Stimulated activated naive CD8-positive, alpha-beta T cell treated with anti-CD3 and anti-CD28 coated beads, Interleukin-15, amount 100 ng/mL, for 72 hours (primary cell): ENCODE results near the gene KRT17.
"Not testable (repeated sequence)": the region's sequence is repeated elsewhere in the genome, so short reads cannot be mapped to it uniquely, and the experiment has no call there.

Source experiments
- ATAC-seq: fragments of 150-1000 bp; cut with Tn5 transposase; 2 replicates; pipeline ENCODE4 v1.10.0; 2021; ENCODE audit warnings: mild to moderate bottlenecking, moderate library complexity
- DNase-seq, 2 donors: peaks; one replicate each; pipeline ENCODE4 v3.0.0; 2021 to 2022
- H3K27ac Mint-ChIP-seq, 2 donors: one replicate each; pipeline ENCODE4 v1.8.0; 2022; ENCODE audit warnings: mild to moderate bottlenecking in 2 of 2, mixed read lengths in 2 of 2, moderate library complexity in 2 of 2
- H3K27me3 Mint-ChIP-seq: one replicate; pipeline ENCODE4 v1.8.0; 2022; ENCODE audit warnings: mixed read lengths
- H3K4me1 Mint-ChIP-seq: one replicate; pipeline ENCODE4 v1.8.0; 2022; ENCODE audit warnings: mild to moderate bottlenecking, mixed read lengths
- H3K4me3 Mint-ChIP-seq, 2 donors: one replicate each; pipeline ENCODE4 v1.8.0; 2022; ENCODE audit warnings: mild to moderate bottlenecking in 2 of 2, mixed read lengths in 2 of 2, moderate library complexity in 1 of 2
- H3K9me3 Mint-ChIP-seq, 2 donors: one replicate each; pipeline ENCODE4 v1.8.0; 2022; ENCODE audit warnings: mixed read lengths in 2 of 2

KRT17 gene

DNA sequence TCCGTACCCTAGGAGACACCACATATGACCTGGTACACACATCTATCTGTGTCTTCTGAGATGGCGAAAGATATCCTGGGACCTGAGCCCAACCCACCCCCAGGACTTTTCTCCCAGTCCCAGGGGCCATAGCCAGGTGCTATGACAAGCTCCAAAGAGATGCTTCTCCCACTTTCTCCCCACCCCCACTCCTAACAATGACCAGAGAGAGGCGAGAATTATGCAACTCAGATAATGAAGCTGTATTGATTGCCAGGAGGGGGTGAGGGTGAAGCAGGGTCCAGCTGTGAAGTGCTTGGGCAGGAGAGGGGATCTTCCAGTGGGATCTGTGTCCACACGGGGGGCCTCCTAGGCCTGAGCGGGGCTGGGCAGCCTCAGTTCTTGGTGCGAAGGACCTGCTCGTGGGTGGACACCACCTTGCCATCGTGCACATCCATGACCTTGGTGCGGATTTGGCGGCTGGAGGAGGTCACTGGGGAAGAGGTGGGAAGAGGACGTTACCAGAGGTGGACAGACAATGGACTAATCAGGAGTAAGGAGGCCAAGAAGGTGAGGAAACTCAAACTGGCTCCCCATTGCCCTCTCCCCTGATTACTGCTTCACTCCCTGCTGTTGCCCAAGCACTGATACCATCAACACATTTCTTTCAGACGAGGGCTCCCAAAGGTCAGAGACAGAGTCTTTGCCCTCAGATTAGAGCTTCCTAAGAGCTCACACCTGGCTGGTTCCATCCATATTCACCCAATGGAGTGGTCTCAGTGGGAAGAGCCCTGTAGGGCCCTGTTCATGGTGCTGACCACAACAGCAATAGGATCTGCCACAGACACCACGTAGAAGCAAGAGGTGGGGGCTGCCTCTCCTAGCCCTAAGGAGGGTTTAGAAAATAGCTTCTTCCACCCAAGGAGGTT, 42.1 kb downstream of the KRT17 start:
- H3K27me3 Mint-ChIP-seq, result peaks cover 62% of the 10 kb centered on the region
- H3K4me1 Mint-ChIP-seq, DNase-seq, ATAC-seq, H3K9me3 Mint-ChIP-seq, H3K4me3 Mint-ChIP-seq, H3K27ac Mint-ChIP-seq: not testable (repeated sequence)

DNA sequence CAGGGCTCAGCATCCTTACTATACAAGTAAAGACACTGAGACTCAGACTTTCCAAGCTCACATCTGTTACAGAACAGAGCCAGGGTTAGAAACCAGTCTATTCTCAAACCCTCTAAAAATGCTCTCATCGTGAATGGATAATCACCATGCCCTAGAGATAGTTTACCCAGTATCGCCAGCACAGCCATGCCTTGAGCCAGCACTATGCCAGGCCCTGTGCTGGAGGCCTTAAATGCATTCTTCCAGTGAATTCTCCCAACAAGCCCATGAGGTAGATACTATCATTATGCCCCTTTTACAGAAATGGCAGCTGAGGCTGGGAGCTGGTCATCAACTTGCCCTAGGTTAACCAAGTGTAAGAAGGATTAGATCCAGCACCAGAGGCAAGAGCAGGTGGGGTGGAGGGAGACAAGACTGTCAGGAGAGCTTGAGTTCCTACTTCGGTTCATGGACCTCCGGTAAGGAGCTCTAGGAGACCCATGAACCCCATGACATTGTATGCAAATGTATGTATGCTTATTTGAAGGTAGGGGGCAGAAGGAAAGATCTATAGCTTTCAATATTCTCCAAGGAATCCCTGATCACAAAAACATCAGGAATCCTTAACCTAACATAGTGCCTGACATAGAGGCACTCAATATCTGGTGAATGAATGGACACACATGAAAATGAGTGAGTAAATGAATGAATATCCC, 42.9 kb downstream of the KRT17 start:
- no peaks in the 10 kb centered on the region for H3K4me1 Mint-ChIP-seq
- no peak overlapping the region for H3K4me3 Mint-ChIP-seq
- H3K27ac Mint-ChIP-seq, result peak overlapping the region in 1 of 2 donors; percentile 38
- H3K27me3 Mint-ChIP-seq, result peaks cover 70% of the 10 kb centered on the region
- ATAC-seq (no peak), DNase-seq (no peak)
- no peaks in the 10 kb centered on the region for H3K9me3 Mint-ChIP-seq

DNA sequence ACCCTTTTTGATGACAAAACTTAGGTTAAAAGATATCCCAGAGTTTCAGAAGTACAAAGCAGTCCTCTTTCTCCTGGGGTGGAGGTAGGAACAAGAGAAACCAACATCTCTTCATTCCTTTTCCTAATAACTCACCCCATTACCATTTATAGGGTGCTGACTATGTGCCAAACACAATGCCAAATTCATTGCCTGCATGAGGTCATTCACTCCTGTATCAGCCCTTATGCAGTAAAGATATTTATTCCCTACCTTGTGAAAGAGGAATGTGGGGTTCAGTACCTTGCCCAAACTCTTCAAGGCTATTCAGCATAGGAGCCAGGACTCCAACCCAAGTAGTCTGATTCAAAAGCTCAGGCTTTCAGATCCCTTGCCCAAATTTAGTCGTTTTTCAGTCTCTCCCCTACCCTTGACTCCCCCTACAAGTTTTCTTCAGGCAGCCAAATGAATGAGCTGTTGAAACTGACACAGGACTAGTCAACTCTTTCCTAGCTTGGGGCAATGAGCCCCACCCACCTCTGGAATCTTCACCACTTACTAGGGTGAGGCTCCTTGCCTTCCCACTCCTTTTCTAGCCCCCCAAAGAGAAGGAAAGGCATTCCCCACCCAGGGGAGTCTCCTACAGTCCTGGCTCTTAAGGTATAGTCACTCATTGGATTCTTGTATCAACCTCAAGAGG, 43.5 kb downstream of the KRT17 start:
- DNase-seq (no peak), ATAC-seq (no peak)
- Mint-ChIP-seq H3K27me3 (peaks cover 77% of the 10 kb centered on the region), H3K4me1 (no peaks in the 10 kb centered on the region), H3K9me3 (no peaks in the 10 kb centered on the region), H3K27ac (peak overlapping the region in 1 of 2 donors; percentile 43), H3K4me3 (no peak overlapping the region)

DNA sequence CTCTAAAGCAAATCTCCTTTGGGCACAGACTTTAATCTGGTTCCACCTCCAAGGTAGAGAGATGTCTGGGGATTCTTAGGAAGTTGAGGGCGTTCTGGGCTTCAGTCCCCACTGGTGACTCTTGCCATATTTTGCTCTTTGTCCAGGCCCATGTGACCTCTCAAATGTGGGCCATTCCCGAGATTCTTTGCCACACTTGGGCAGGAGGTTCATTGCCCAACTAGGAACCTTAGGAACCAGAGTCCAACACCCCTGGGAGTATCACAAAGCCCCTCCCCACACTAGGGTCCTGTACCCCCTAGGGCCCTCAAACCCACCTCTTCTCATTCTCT, 44.2 kb downstream of the KRT17 start:
- Mint-ChIP-seq H3K4me1 (no peaks in the 10 kb centered on the region), H3K9me3 (no peaks in the 10 kb centered on the region), H3K27ac (no peak overlapping the region), H3K4me3 (no peak overlapping the region), H3K27me3 (peaks cover 84% of the 10 kb centered on the region)
- no peak for DNase-seq
- no peak for ATAC-seq

DNA sequence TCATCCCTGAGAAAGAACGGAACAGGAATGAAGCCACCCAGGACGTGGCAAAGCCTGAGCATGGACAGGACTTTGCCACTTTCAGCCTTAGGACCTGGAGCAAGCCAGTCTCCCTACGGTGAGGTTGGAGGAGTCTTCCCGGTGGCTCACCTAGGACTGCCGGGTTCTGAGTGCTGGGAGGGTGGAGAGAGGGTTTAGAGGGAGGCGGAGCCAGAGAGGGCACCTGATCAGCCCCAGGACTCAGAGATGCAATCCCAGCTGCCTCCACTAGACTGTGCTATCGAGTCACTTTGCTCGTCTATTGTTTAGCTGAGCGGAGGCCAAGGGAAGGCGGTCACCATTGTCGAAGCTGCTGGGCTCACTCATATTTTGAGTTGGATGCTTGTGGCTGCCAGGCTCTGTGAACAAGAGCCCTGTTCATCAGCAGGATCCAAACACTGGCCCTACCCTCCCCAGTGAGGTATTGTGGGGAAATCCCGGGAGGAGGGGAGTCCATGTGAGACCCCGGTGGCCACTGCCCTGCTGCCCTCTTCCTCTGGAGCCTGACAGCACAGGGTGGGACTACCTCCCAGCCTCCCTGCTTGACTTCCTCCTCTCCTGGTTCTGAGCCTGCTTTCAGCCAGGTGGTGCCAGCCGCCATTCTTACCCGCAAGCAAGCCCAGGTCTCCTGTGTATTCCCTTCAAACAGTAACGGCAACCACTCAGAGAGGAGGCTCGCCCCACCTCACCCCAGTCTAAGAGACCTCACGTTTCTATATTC, 44.7 kb downstream of the KRT17 start:
- peaks cover 86% of the 10 kb centered on the region for H3K27me3 Mint-ChIP-seq
- peak; percentile 92 for ATAC-seq
- H3K4me1 Mint-ChIP-seq, result no peaks in the 10 kb centered on the region
- DNase-seq, result peak; percentile 74
- no peak overlapping the region for H3K27ac Mint-ChIP-seq
- H3K4me3 Mint-ChIP-seq, result no peak overlapping the region
- H3K9me3 Mint-ChIP-seq, result no peaks in the 10 kb centered on the region

DNA sequence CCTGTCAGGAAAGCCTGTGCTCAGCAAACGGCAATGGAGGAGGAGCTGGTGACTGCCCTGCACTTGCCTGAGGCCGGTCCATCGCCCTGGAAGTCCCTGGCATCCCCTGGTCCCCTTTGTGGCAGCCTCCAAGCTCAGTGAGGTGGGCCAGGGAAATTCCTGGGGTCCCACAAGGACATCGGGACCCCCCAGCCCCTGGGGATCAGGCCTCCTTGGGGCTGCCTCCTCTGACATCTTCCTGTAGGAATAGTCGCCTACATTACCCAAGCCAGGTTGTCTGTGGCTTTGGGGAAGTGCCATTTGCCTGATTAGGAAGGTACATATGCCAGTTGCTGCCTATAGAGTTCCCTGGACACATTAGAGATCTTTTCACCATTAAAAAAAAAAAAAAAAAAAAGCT, 45.4 kb downstream of the KRT17 start:
- H3K4me3 Mint-ChIP-seq, result no peak overlapping the region
- no peak for ATAC-seq
- peaks cover 85% of the 10 kb centered on the region for H3K27me3 Mint-ChIP-seq
- no peaks in the 10 kb centered on the region for H3K4me1 Mint-ChIP-seq
- no peaks in the 10 kb centered on the region for H3K9me3 Mint-ChIP-seq
- H3K27ac Mint-ChIP-seq, result no peak overlapping the region
- no peak for DNase-seq

DNA sequence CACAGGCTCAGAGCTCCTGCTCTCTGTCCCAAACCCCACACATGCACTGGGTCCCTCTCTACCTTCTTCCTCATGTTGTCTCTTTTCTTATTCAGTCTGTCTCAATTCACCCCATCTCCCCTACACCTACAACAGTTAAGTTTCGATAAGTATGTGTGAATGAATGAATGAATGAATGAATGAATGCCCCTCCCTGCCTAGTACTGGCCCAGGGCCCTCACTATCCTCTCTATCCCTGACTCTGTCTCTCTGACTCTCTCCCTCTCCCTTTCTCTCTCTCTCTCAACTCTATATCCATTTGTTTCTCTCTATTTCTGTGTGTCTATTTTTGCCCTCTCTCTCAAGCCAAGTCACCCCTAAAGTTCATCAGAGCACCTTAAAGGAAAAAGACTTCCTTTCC, 45.8 kb downstream of the KRT17 start:
- Mint-ChIP-seq H3K9me3 (no peaks in the 10 kb centered on the region), H3K27ac (no peak overlapping the region), H3K4me1 (no peaks in the 10 kb centered on the region), H3K4me3 (no peak overlapping the region), H3K27me3 (peaks cover 85% of the 10 kb centered on the region)
- DNase-seq (no peak), ATAC-seq (no peak)

DNA sequence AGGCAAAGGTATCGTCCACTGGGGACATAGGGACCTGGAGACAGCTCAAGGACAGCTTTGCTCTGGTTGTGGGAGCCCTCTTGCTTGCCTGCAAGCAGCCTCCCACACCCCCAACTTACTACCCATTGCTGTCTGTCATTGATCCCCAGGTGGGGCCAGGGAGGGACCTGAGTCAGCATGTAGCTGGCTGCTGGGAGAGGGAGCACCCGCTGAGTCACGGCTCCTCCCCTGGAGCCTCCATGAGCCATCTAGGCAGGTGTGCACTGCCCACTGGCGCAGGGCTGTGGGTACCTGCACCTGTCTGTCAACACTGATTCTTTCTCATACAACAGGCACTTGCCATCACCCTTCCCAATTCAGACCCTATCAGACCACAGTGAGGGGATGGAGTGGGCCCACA, 47.6 kb downstream of the KRT17 start:
- not testable (repeated sequence) for DNase-seq, H3K4me3 Mint-ChIP-seq, H3K4me1 Mint-ChIP-seq, ATAC-seq, H3K27ac Mint-ChIP-seq, H3K9me3 Mint-ChIP-seq
- H3K27me3 Mint-ChIP-seq, result peaks cover 85% of the 10 kb centered on the region

DNA sequence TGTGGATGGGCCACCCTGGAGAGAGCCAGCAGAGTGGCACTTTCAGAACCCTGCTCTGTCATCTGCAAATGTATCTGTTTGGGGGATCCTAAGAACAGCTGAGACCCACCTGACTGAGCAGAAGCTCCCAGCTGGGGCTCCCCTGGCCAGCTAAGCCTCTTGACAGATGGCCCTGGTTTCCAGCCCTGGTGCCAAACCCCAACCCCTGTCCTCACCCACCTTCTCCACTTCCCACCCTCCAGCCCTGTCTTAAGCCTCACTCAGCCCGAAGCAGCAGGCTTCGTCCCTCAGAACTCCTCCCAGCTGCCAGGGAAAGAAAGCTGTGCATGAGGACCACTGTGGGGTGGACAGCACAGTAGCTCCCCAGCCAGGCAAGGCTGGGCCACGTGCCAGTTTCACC, 49.0 kb downstream of the KRT17 start:
- ATAC-seq, result no peak
- peaks cover 88% of the 10 kb centered on the region for H3K27me3 Mint-ChIP-seq
- no peaks in the 10 kb centered on the region for H3K9me3 Mint-ChIP-seq
- no peaks in the 10 kb centered on the region for H3K4me1 Mint-ChIP-seq
- H3K4me3 Mint-ChIP-seq, result no peak overlapping the region
- no peak for DNase-seq
- no peak overlapping the region for H3K27ac Mint-ChIP-seq

DNA sequence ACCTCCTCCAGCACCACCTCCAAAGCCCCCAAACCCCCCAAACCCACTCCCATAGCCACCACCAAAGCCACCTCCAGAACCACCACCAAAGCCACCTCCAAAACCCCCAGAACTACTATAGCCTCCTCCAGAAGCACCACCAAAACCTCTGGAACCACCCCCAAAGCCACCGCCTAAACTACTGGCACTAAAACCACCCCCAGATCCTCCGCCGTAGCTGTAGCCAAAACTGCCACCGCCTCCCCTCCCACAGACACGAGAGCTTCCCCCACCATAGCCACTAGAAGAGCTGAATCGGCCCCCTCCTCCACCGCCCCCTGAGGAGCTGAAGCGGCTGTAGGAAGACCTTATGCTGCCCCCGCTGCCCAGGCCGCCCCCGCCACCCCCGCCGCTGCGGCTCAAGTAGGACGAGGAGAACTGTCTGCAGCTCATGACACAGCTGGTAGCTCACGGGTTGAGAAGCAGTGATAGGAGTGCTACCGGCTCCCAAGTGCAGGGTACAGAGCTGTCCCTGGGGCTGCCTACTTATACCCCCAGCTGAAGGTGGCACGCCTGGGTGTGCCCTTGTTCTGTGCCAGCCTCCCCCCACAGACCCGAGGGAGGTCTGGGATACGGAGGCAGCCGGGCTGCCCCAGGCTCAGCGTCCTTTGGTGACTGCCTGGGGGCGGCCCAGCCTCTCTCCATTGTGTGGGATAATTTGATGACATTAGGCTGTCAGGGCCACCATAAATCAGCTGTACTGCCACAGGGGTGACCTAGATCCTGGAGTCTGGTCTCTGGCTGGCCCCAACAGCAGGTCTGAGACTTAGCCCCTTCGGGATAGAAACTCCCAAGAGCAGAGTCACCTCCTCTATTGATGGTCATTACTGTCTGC, 52.6 kb downstream of the KRT17 start, which contains the start of gene KRT9:
Gene KRT9 (minus strand): TSS at position 499 of the 874 bp plus-strand sequence. CDS start 67 bp downstream, at position 432.
- ATAC-seq, result no peak
- no peak for DNase-seq
- H3K4me3 Mint-ChIP-seq, result no peak within 1 kb of the TSS

More for the DNA sequence above, 52.6 kb downstream of the KRT17 start, which contains the start of gene KRT9:
- Mint-ChIP-seq H3K9me3 (peaks cover 10 to 18% of the 10 kb centered on the region in 2 donors), H3K4me1 (peaks cover 10% of the 10 kb centered on the region), H3K27ac (peak within 1 kb of the TSS in 1 of 2 donors; percentile 30), H3K27me3 (peaks cover 76% of the 10 kb centered on the region)
